Ramos (cell line): Measurements from ENCODE around the gene HNF4A.

ENCODE experiments used
- in situ Hi-C: fragments of 300-500 bp; cut with MboI; formaldehyde crosslinking; loops from one replicate; pipeline ENCODE4 v1.14.3; 2022; ENCODE audit warnings: low sequenced_read_pairs; ENCODE audit not compliant: unreplicated experiment

HNF4A gene

DNA sequence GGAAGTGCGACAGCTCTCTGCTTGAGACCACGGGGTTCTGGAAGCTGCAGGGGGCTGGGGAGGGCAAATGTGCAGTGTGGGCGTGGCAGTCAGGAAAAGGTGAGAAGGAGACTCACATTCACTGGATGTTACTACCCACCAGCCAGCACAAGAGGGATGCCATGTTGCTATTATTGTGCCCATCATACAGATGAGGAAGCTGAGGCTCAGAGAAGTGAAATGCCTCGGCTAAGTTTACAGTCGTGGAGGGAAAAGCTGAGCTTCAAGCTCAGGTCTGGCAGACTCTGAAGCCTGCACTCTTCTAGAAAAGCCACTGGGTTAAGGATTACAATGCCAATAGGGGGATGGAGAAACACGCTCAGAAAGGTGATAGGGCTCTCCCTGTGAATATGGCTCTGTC lies 34.4 kb downstream of the HNF4A start:
- in situ Hi-C loops: loop anchor here (10.0 kb wide), 1 partner anchor 215 kb away; no protein-coding TSS in a partner anchor

DNA sequence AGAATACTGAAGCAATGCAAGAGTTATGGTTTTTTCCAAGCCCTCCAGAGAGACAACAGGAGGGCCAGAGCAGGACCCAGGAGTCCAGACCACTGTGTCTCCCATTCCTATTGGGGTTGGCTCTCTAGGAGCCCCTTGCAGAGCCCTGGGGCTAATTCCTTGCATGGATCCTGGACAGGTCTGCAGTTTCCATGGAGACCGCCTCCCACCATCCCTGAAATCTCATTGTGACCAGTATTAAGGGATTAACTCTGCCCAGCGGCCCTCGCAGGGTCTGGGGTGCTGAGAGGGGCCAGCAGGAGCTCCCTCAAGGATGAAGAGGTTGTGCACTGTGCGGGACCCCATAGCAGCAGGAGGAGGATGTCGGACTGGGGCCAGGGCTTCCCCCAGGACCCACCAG lies 34.8 kb downstream of the HNF4A start:
- in situ Hi-C loops: no loop called here

DNA sequence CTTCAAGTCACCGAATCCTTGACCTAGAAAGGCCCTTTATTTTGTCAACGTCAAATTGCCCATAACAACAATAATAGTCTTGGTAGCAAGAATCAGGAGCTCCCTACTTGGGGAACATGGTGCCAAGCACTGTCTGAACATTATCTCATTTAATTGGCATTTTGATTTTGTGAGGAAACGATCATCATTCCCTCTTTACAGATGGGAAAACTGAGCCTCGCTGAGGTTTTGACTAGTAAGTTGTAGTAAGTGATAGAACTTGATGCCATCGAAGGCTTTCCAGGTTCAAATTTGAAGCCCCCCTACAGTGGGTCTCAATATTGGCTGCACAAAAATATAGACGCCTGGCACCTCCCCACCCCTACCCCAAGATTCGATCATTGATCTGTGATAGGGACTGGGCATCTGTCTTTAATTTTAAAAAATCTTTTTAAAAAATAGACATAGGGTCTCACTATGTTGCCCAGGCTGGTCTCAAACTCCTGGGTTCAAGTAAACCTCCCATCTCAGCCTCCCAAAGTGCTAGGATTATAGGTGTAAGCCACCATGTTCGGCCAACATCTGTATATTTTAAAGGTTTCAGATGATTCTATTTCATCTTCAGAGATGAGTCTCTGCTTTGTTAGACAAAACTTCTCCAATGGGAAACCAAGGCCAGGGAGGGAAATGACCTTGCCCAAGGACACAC lies 36.7 kb downstream of the HNF4A start:
- in situ Hi-C loops: no loop called here

DNA sequence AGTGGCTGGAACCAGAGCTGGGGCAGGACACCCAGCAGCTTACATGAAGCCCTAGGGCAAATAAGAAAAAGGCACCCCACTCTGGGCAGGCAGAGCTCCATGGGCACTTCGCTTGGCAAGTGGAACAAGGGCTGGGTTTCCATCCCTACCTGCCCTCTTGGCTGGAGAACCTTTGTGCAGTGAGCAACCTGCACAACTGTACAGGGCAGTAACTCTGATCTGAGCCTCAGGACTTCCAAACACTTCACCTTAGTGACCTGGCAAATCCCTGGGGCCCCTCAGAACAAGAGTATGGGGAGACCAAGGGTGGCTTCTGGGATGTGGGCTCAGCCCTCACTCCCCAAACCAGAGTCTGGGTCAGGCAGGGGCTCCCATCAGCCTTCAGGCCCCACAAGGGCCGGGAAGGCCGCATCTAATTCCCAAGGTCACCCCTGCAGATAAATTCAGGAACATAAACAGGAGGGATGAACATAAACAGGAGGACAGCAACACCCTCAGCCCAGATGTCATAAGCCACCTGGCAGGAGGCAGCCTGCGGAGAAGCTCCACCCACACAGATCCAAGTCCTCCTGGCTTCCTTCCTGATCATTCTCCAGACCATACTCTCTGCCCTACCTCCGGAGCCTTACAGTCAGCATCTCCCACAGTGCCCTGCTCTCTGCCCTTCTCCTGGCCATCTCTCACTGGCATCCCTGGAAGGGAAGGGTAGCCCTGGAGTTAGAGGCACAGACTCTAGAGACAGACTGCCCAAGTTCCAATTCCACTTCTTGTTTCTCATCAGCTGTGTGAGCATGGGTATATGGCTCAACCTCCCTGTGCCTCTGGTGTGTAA lies 37.5 kb downstream of the HNF4A start:
- in situ Hi-C loops: no loop called here

DNA sequence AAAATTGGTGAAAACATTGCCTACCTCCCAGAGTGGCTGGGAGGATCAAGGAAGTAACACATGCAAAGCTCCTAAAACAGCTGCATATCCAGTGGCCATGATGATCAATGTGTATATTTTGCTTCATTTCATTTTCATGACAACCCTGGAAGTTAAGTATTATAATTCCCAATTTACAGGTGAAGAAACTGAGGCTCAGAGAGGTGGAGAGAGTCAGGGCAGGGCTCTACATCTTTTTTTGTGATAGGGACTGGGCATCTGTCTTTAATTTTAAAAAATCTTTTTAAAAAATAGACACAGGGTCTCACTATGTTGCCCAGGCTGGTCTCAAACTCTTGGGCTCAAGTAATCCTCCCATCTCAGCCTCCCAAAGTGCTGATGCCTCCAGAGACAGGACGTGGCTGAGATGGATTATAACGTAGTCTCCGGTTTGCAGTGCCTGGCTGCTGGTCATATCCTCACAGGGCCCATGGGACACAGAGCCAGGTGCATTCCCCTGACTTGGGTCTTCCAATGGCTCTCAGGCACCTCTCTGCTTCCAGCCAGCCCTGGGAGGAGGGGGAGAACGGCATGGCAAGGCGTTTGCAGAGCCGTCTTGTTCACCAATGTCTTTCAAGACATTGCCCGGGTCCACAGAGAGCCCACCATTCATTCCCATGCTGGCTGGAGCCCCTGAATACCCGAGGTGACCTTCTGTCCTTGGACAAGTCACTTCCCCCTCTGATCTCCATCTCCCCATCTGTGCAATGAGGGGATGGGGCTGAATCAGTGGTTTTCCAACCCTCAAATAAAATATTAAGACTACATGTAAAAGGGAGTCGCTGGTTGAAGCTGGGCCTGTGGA lies 38.3 kb downstream of the HNF4A start:
- in situ Hi-C loops: no loop called here

DNA sequence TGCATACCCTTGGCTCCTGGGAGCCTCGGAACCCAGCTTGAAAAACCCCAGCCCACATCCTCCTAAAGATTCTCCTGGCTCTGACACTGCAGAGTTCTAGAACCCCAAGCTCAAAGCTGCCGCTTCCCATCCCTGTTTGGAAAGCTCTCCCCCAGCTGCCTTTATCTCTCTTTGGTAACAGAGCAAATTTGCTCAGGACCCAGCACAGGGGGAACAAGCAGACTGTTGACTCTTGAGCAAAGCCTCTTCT lies 38.9 kb downstream of the HNF4A start:
- in situ Hi-C loops: no loop called here

DNA sequence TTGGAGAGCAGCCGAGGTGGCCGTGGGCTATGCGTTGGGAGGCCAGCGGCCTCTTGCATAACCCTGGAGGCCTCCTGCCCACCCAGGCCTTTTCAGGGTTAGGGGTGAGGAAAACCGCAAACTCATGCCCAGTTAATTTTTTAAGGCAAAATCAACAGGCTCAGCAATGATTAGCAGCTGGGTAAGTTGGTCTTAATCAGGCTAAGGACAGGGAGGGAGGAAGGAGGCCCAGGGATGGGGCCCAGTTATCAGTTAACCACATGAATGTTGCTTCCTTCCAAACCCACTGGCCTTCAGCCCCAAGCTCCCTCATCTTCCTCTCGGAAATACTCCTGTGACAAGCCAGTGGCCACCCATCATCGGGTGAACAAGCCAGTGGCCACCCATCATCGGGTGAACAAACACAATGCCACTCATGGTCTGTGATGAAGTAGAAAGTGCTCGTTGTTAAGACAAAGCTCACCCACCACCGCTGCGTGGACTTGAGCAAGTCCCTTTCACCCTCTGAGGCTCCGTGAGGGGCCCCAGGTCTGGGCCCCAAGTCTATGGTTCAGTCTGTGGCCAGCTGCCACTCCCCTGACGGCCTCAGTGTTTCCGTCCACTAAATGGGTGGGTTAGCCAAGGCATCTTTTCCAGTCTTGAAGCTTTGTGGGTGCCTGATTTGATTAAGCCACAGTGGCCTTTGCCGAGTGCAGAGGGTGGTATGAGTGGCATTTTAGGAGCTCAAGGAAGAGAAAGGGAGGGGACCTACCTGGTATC lies 39.4 kb downstream of the HNF4A start:
- in situ Hi-C loops: no loop called here

DNA sequence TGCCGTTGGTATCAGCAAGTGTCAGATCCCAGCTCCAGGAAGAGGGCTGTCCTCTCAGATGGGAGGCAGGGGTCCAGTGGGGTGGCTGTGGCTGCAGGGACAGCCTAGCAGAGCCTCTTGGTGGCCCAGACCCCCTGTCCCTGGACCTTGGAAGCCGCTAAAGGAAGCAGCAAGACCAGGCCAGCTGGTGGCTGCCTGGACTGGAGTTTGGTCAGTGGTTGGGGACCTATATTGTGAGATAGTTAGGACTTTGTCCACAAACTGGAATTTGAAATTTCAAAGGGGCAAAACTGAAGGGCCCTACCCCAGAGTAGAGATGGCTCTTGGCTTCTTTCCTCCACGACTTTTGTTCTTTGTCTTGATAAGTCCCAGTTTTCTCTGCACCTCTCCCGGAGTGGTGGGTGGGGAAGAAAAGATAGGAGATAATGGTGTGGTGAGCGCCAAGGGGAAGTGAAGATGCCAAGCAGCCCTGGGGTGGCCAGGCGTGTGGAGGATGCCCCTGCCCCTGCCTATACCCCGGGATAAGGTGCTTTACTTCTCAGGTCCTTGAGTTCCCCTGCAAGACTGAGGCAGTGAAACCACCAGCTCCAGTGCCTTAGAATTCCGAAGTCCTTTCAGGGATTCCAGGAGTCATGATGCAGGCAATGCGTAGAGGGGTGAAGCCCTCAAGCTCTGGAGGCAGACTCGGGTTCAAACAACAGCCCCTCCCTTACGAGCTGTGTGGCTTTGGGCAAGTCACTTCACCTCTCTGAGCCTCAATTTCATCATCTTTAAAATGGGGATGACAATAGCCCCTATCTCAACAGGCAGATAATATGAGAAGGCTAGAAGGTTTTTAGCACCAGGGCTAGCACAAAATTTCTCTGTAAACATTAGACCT lies 40.2 kb downstream of the HNF4A start:
- in situ Hi-C loops: no loop called here

DNA sequence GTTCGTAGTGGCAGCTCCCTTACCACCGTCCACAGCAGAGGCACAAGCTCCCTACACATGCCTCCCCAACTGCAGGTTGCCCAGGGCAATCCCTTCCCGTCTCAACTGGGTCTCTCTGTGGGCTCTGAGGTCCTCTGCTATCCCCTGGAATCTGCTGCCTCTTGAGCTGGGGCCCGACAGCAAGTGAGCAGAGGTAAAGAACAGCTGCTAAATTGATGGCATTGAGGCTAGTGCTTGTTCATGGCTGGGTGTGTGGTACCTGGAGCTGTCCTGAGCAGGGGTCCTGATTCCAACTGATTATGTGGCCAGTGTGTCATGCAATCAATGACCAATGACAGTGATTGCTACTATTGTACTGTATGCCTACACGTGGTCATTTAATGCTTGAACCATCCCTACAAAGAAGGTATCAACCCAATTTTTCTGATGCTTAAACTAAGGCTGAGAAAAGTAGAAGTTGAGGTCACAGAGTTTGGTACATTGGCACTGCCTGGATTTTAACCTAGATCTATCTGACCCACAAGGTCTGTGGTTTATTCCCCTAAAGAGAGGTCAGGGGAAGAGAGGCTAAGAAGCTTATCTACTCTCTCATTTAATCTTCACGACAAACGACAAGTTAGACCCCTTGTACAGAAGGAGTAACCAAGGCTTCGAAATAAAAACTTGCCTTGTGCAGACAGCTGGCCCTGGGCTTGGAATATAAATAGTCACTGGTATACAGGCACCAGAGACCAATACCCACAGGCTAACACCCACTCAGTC lies 41.1 kb downstream of the HNF4A start:
- in situ Hi-C loops: no loop called here

DNA sequence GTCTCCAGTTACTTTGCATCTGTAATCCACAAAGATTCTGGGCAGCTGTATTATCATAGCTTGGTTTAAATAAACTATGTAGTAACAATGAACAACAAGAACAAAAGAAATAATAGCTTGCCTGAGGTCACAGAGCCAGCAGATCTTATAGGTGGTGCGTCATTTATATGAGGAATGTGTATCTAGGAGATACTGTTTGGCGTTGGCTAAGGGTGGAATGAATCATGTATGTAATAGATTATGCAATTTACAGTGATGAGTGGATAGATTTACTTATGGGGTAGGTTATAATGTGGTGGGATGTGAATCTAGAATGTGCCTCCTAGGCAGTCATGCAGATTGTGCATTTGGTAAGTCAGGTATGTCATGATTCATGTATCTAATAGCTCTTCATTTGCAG lies 42.8 kb downstream of the HNF4A start:
- in situ Hi-C loops: no loop called here

DNA sequence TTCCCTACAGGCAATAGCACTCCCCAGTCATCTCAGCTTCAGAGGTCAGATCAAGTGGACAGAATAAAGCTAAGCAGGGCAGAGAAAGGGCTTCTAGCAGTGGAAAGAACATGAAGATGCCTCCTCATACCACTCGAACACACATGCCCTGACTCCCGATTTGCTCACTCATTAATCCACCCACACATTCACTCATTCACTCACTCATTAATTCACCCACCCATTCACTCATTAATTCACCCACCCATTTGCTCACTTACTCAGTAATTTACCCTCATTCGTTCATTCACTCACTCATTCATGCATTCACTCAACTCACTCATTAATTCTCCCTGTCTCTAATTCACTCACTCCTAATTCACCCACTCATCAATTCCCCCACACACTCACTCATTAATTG lies 43.9 kb downstream of the HNF4A start:
- in situ Hi-C loops: no loop called here

DNA sequence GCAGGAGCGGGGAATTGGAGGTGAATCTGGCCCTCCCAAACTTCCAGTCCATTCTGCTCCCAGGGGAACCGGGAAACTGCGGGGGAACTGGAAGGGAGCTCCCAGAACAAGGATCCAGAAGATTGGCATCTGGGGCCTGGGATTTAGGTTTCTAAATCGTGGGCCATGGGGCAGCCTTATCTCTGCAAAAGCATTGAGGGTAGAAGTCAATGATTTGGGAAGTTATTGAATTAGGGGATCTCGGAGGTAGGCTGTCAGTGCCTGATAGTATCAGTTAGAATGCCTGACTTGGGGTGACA lies 45.1 kb downstream of the HNF4A start:
- in situ Hi-C loops: no loop called here

DNA sequence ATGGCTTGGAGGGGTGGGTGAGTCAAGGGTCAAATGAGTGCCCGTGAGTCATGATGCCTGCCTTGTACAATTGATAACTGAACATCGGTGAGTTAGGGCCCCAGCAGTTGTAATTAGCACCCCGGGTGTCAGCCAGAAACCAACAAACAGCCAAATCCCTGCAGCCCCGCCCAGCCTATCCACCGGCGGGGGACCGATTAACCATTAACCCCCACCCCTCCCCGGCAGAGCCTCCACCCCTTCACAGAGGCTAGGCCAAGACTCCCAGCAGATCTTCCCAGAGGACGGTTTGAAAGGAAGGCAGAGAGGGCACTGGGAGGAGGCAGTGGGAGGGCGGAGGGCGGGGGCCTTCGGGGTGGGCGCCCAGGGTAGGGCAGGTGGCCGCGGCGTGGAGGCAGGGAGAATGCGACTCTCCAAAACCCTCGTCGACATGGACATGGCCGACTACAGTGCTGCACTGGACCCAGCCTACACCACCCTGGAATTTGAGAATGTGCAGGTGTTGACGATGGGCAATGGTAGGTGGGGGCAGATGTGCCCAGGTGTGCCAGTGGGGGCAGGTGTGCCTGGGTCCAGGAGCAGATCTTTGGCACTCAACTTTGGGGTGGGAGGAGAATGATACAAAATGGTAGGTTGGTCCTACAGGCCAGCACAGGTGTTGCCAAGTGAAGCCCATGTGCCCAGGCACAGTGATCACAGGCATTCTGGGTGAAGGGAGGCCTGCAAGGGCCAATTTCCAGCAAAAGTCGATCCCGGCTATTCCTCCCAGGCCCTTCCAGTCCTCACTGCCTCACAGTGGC lies 45.7 kb downstream of the HNF4A start:
- in situ Hi-C loops: no loop called here

DNA sequence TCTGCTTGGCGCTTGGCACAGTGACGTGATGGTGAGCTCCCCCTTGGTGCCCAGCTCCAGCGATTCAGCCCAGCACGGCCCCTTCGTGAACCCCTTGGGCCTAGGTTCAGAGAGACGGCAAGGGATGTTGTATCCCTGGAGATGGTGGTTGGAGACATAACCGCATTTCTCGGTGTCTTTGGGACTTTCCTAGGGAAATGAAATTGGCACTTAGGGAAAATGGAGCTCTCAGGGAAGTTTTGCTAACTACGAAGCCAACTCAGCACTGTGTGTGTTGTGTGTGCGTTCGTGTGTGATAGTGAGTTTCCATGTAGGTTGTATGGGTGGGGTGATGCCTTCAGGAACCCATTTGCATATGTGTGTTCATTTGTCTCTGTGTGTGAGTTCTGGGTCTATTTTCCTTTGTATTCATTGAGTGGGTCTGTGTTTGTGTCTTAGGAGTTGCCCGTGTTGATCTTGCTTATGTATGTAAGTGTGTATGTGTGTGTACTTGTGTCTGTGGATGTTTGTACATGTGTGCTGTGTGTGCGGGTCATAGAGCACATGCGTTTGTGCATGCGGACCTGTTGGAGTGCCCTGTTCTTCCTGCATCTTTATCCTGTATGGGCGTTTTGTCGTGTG lies 46.4 kb downstream of the HNF4A start:
- in situ Hi-C loops: no loop called here

DNA sequence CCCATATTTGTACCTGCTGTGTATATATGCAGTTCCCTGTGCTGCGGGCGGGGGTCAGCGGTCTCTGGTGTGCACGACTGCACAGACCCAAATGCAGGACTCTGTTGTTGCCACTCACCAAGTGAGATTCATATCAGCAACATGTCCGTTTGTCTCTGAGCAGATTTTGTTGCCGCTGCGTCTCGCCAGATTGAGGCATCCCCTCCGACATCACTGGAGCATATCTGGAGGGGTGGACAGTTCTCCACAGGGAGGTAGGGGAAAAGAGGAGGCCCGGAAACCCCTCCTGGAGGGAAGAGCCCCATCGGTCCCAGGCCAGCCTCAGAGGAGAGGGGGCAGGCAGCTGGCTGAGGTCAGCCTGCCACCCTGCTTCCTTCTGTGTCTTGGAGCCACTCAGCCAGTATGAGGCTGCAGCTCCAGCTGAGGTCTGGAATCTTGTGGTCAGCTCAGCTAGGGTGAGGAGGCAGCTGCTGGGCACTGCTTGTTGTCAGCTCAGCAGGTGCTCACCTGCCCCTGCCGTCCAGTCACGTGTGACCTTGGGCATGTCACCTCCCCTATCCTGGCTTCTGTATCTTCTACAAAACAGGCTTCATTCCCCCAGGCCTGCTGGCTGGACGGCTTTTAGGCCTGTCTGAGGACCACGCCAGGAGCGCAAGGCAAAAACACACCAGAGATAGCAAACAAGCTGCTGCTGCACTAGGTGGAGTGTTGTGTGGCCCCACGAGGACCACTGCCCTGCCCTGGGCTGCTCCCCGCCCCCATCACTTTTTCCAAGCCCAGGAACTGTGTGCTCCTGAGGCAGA lies 47.1 kb downstream of the HNF4A start:
- in situ Hi-C loops: no loop called here

DNA sequence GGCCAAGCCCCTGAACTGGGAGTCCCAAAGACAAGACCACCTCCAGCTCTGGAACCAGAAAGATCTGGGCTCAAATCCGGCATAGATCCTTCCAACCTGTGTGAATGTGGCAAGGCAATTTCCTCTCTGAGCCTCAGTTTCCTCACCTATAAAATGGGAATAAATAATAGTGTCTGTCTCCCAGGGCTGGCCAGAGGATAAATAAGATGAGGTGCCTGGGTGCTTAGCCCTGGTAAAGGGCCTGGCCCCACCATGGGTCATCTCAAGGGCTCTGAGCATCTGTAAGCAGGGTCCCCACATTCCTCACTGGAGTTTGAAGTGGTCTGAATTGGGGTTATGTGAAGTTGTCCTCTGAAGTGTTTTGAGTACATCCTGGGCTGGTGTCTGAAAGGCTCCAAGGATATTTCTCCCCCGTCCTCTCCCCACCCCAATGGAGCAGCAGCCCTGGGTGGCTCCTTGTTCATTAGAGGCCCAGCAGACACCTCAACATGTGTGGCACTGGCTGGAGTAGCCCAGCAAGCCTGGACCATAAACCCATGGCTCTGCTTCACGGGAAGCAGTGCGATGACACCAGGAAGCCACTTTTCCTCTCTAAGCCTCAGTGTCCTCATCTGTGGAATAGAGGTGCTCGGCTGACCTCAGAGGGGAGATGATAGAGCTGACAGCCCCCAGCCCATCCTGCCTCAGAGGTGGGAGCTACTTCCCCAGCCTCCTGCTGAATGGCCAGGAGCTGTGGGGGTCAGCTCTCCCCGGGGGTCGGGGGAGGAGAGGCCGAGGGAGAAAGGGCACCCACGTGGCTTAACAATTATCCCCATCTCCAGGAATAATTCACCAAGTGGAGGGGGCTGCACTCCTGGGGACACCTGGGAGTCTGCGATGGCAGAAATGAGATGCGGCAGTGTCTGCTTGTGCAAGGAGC lies 48.0 kb downstream of the HNF4A start:
- in situ Hi-C loops: no loop called here
